WI38 (cell line): Measurements from ENCODE around the gene CDC42.
"Not testable (repeated sequence)": the region's sequence is repeated elsewhere in the genome, so short reads cannot be mapped to it uniquely, and the experiment has no call there.

Source experiments
- H3K4me3 ChIP-seq: 2 replicates; pipeline ENCODE4 v1.5.1; 2011; ENCODE audit warnings: low read depth, mild to moderate bottlenecking, control low read depth, low read length
- CTCF ChIP-seq: IDR thresholded peaks from 2 replicates; pipeline ENCODE4 v1.5.1; 2012; ENCODE audit warnings: low read depth, mild to moderate bottlenecking, control low read depth, low read length

CDC42 gene

GRCh38 chr1:22089787-22090186, 37.3 kb downstream of the CDC42 start:
- H3K4me3 ChIP-seq: no peak overlapping the region
- TF ChIP-seq CTCF: no peak

- H3K4me3 ChIP-seq: no peak overlapping the region
- TF ChIP-seq CTCF: no peak
Observed at GRCh38 chr1:22090867-22091266, 38.4 kb downstream of the CDC42 start.

GRCh38 chr1:22092026-22092768, 39.7 kb downstream of the CDC42 start:
- H3K4me3 ChIP-seq: not testable (repeated sequence)

GRCh38 chr1:22093513-22093912, 41.0 kb downstream of the CDC42 start:
- no peak for TF ChIP-seq CTCF
- H3K4me3 ChIP-seq: no peak overlapping the region

GRCh38 chr1:22096036-22096435, 43.5 kb downstream of the CDC42 start:
- H3K4me3 ChIP-seq: no peak overlapping the region
- no peak for TF ChIP-seq CTCF

GRCh38 chr1:22096463-22096862, 44.0 kb downstream of the CDC42 start:
- H3K4me3 ChIP-seq: no peak overlapping the region
- TF ChIP-seq CTCF: no peak

GRCh38 chr1:22098752-22099151, 46.2 kb downstream of the CDC42 start:
- H3K4me3 ChIP-seq: no peak overlapping the region

More at GRCh38 chr1:22098752-22099151, 46.2 kb downstream of the CDC42 start:
- TF ChIP-seq CTCF: no peak
